Skeletal muscle cell (primary cell): ENCODE results near the gene ENTPD5.
"Not testable (repeated sequence)": the region's sequence is repeated elsewhere in the genome, so short reads cannot be mapped to it uniquely, and the experiment has no call there.

Experiments used
- DNase-seq: peaks from one replicate; pipeline ENCODE4 v3.0.0-alpha.2; 2010; ENCODE audit warnings: low read depth
- H3K4me3 ChIP-seq: 2 replicates; pipeline ENCODE4 v1.5.1; 2011; ENCODE audit warnings: low read depth, mild to moderate bottlenecking, control low read depth, low read length, moderate library complexity

Gene ENTPD5

DNA sequence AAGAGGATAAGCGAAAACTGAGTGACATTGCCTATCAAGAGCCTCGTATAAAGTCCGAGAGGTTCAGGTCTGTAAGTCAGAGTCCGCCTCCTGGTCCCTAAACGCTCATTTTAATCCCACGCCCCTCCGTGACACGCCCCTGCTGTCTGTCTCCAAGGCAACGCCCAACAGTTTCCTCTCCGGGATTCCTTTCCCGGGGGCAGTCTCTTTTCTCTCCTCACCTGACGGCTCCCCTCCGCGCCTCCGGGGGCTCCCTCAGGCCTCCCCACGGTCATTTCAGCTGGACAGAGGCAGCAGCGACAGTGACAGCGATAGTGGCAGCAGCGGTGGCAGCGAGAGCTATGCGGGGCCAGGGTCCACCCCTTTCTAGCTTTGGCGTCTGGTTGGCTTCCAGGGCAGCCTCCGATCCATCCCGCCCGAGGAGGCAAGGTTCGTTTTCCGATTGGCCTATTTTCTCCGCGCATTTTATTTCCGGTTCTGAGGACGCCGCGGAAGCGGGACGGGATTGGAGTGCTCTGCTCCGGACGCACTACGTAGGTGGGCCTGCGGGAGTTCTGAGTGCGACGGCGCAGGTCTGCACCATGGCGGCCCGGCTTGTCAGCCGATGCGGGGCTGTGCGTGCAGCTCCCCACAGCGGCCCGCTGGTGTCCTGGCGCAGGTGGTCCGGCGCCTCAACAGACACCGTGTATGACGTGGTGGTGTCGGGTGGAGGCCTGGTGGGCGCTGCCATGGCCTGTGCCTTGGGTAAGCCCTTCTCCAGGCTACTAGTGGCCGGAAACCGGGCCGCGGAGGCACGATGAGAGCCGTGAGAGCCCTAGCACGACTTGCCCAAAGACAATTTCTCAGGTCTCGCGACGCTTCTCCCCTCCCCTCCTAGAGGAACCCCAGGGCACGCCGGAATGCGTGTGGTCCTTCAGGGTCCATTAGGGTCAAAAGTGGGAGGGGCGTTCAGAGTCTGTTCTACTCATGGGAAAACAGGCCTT is 69.0 kb downstream of the ENTPD5 start, which contains the start of the genes COQ6 and FAM161B:
COQ6 (plus strand) TSS at position 551 of the 983 bp plus-strand sequence; CDS start at position 582, 31 bp downstream.
FAM161B (minus strand) TSS at position 343 of the 983 bp plus-strand sequence; CDS start at position 275, 68 bp downstream.
- peak within 1 kb of the TSS; percentile 97 for H3K4me3 ChIP-seq
- peak; percentile 85 for DNase-seq

DNA sequence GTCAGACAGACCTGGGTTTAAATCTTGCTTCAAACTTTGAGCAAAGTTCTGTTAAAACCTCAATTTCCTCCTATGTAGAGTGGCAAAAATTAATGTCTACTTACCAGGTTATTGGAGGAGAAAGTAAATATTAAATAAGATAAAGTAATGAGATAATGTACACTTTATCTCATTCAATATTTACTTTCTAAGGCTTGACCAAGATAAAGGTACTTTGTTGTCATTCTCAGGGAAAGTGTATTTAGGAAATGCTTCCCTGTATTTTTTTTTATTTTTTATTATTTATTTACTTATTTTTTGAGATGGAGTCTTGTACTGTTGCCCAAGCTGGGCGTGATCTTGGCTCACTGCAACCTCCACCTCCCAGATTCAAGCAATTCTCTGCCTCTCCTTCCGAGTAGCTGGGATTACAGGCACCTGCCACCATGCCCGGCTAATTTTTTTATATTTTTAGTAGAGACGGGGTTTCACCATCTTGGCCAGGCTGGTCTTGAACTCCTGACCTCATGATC is 73.9 kb downstream of the ENTPD5 start:
- H3K4me3 ChIP-seq: no peak overlapping the region

DNA sequence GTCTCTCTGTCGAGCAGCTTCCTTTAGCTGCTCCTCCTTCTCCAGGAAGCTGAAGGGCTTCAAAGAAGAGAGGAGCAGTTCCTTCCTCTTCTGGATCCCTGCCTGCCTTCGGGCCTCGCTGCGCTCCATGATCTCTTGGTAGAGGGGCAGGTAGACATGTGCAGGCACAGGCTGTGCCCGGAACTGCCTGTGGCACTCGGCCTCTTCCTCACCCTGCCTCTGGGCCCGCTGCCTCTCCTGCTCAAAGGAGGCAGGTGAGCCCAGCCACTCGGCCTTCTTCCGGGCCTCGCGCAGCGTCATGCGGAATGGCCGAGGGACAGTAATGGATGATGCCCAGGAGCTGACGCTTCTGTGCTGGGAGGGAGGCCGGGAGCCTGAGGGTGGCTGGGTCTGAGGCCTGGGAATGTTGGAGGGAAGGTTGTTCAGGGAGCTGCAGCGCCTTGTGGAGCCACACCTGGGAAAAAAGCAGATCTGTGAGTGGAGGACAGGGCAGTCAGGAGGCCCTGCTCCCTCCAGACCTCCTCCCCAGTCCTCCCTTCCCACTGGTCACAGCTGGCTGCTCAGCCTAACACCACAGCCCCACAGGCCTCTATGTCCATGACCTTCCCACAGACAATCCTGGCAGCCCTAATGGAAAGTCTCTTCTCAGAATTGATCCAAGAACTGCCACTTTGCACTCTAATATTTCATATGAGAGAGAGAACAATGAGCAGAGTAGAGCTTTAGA is 74.5 kb downstream of the ENTPD5 start:
- no peak overlapping the region for H3K4me3 ChIP-seq
- DNase-seq: no peak

More for the DNA sequence above, 73.9 kb downstream of the ENTPD5 start:
- no peak for DNase-seq

DNA sequence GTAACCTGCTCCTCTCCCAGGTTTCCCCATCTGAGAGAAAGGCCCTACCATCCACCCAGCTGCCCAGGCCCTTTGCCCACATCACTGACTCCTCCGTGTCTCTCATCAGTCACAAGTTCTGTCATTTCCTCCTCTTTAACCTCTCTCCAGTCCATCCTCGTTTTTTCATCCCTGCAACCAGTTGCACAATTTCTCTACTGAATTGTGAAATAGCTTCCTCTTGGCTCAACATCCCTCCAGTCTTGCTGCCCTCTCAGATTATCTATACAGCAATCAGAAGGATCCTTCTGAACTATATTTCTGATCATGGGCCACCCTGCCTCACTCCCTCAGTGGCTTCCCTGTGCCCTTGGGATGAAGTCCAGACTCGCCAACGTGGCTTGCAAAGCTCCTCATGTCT is 76.0 kb downstream of the ENTPD5 start:
- peak; percentile 58 for DNase-seq
- H3K4me3 ChIP-seq: no peak overlapping the region

DNA sequence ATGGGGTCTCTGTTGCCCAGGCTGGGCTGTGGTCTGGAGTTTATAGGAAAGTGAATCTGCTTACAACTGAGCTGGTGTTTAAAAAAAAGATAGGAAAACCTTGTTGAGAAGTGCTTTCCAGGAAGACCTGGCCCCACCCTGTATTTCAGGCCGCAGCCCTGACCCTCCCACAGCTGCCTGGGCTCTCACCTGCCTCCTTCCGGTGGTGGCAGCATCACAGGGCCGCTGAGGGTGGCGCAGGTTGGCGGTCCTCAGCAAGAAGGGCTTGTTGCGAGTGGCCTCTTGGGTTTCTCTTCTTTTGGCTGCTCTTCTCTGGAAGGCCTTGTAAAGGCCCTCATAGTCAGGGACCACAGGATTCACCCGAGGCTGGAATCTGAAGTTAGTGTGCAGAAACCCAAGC is 76.9 kb downstream of the ENTPD5 start:
- DNase-seq: no peak
- no peak overlapping the region for H3K4me3 ChIP-seq

DNA sequence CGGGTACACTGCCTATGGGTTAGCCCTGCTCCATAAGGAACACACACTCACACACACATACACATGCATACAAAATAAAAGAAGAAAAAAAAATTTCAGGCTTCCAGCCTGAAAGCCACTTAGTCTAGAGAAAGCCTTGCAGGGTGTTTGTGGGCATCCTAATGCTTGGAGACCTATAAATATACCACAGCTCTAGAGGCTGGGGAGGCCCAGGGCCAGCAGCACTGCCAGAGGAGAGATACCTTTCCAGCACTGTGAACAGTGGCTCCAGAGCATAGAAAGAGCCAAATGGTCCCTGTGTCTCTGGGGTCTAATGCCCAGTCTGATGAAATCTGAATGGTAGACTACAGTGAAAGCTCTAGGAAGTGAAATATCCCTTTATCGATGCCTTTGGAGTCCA is 82.1 kb downstream of the ENTPD5 start:
- no peak for DNase-seq

DNA sequence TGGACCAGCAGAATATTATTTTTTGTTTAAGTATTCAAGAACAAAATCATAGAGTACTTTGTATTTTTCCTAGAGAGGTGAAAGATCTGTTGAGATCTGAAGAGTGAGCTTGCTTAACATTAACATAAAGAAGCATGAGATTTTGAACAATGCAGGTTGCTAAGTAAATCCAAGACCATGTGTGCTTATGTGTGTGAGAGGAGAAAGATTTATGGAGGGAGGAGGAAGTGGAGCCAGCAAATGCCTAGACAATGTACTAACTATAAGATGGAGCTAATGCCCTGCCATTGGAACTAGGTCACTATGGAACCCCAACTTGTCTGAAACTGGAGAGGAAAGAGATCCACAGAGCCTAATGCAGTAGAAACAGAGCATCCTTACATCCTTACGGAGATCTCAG is 82.5 kb downstream of the ENTPD5 start:
- no peak for DNase-seq
- H3K4me3 ChIP-seq: no peak overlapping the region

More for the DNA sequence above, 82.1 kb downstream of the ENTPD5 start:
- no peak overlapping the region for H3K4me3 ChIP-seq

DNA sequence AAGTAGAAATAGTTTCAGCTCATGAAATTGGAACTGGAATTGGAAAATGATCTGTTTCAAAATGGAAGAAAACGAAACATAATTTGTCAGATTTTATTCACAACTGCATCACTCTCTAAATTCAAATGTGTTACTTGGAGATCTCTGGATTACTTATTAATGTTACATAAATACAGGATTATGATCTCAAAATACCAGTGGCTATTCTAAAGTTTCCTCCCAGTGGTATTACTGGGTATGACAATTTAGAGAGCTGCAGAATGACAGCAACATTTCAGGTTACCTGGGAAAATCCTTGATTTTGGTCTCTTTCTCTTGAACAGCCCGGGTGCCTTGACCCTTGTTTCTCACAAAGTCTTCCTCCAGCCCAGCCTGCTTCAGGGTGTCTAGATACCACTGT is 83.4 kb downstream of the ENTPD5 start:
- DNase-seq: no peak
- H3K4me3 ChIP-seq: no peak overlapping the region

DNA sequence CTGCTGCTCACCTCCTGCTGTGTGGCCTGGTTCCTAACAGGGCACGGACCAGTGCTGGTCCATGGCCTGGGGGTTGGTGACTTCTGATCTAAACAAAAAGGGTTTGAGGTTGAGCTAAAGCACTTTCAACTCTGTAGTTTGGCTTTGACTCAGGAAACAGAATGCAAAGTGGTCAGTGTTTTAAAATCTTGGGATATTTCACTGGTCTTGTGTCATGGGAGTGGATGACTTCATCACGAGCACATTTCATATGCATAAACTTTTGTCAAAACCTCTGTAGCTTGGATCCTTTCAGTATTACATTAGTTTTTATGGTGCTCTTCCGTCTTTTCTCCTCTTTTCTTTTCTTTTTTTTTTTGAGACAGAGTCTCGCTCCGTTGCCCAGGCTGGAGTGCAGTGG is 94.8 kb downstream of the ENTPD5 start:
- no peak for DNase-seq
- H3K4me3 ChIP-seq: no peak overlapping the region

DNA sequence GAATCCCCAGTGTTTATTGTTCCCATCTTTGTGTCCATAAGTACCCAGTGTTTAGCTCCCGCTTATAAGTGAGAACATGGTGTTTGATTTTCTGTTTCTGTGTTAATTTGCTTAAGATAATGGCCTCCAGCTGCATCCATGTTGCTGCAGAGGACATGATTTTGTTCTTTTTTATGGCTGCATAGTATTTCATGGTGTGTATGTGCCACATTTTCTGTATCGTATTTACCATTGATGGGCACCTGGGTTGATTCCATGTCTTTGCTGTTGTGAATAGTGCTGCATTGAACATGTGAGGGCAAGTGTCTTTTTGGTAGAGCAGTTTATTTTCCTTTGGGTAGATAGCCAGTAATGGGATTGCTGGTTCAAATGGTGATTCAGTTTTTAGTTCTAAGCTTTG is 99.6 kb downstream of the ENTPD5 start:
- H3K4me3 ChIP-seq, DNase-seq: not testable (repeated sequence)

DNA sequence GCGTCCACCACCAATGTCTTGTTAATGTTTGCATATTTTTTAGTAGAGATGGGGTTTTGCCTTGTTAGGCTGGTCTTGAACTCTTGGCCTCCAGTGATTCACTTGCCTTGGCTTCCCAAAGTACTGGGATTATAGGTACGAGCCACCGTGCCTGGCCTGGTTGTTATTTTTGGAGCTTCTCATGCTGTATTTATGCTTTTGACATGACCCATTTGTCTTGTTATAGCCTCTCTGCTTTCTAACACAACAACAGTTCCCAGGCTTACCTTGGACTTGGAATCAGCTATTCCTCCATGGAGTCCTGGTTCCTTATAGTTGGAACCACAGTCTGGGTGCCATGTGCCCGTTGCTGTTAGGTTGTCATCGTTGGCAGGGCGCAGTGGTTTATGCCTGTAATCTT is 102.8 kb downstream of the ENTPD5 start:
- DNase-seq: no peak
- H3K4me3 ChIP-seq: no peak overlapping the region

DNA sequence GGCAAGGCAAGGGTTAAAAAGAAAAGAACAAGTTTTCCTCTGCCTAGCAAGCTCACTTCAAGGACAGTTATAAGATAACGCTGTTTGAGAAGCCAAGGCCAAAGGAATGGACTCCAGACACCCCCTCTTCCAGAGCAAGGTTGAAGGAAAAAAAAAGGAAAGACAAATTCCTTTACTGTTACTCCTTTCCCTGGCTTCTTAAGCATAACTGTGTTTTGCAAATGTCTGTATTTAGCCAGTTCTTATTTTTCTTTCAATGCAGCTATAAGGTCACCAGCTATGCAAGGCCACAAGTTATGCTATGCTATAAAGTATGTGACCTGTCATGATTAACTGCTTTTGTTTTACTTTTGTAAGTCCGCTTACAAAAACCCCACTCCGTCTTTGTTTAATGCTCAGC is 105.8 kb downstream of the ENTPD5 start:
- H3K4me3 ChIP-seq: no peak overlapping the region
- DNase-seq: no peak

DNA sequence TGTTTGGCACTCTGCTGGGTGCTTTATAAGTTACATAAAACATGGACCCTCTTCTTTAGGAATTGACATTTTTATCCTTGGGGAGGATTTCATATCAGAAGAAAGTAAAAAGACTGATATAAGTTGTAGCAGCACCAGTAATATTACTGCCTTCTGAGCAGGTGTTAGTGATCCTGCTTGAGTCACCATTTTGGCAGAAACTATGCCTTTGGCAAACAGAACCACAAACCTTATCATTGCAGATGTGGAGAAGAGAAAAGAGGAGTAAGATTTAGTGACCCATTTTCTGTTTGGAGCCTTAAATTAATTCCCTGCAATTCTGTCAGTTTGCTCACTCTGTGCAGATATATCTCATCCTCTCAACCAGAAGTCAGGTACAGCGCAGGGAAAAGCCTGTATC is 109.4 kb downstream of the ENTPD5 start:
- H3K4me3 ChIP-seq: no peak overlapping the region
- DNase-seq: no peak
